HG03135 (cell line): ENCODE data around the gene HMCN2.

Source experiments
- ATAC-seq: cut with Tn5 transposase; IDR thresholded peaks from one replicate; pipeline ENCODE4 v1.9.1; 2021; ENCODE audit warnings: mild to moderate bottlenecking, moderate library complexity; ENCODE audit not compliant: unreplicated experiment

Gene HMCN2

DNA sequence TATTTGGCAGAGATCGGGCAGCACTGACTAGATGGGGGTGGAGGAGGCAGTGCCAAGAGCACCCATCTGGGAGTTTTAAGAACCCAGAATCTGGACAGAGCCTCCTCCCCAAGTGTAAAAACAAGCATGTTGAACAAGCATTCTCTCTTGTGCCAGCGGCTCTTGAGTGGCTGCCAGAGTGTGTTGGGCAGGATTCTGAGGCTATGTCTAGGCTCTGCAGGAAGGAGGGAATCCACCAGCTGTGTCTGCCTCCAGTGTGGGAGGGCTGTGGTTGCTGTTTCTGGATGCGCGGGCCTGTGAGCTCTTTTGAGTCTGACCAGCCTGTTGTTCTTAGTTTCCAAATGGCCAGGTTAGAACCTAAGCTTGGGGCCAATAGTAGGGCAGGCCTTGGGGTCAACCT, 39.8 kb downstream of the HMCN2 start:
- no peak for ATAC-seq

GRCh38 chr9:130306823-130307666, 41.5 kb downstream of the HMCN2 start:
- ATAC-seq, result no peak

GRCh38 chr9:130307667-130307943, 42.0 kb downstream of the HMCN2 start:
- ATAC-seq, result no peak

DNA sequence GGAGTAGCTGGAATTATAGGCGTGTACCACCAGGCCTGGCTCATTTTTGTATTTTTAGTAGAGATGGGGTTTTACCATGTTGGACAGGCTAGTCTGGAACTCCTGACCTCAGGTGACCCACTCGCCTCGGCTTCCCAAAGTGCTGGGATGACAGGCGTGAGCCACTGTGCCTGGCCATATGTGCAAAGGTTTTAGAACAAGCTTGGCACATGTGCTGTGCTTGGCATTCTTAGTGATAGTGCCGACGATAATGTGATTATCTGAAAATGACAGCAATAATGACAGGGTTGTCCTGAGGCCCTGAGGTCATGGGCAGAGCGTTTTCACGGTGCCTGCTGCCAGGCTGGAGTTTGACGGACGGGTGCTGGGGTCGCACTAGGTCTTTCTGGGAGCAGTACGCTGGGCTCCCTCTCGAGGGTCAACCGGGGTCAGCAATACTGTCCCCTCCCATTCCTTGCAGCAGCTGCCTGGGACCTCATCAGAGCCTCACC, 42.6 kb downstream of the HMCN2 start:
- ATAC-seq, result no peak

- no peak for ATAC-seq
These were observed 44.3 kb downstream of the HMCN2 start for GRCh38 chr9:130309689-130310455.

DNA sequence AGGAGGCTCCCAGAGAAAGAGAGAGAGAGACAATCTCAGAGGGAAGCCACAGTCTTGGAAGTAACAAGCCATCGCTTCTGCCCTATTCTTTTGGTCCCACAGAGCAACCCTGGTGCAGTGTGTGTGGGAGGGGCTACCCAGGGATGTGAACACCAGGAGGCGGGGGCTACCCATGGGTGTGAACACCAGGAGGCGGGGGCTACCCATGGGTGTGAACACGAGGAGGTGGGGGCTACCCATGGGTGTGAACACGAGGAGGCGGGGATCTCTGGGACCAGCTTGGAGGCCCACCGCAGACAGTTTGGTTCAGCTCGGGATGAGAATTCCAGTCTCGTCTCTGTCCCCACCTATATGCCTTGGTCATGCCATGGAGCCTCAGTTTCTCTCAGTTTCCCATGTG, 44.9 kb downstream of the HMCN2 start:
- ATAC-seq, result no peak

GRCh38 chr9:130311003-130311402, 45.4 kb downstream of the HMCN2 start:
- ATAC-seq, result no peak

DNA sequence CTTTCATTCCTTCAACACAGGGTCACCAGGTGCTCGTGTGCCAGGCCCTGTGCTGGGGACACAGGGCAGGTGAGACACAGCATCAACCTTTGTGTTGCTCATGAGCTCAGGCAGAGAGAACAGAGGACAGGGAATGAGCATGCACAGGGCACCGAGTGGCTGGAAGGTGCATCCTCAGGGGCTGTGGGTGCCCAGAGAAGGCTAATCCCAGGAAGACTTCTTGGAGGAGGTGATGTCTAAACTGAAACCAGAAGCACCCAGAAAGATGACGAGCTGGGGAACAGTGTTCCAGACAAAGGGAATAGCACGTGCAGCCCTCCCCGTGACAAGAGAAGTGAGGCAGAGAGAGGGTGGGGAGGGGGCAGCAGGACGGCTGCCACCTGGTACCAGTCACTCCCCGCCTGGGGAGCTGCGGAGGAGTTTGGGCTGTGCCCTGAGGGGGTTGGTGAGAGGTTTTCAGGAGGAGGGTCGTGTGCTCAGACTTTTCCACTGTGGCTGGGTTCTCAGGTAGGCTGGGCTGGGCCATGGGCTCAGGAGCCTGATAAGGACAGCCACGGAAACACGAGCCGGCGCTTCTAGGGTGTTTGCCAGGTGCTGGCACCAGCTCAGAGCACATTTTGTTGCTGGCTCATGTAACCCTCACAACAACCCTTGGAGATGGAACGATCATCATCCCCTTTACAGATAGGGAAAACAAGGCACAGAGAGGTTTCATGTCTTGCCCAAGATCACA, 46.0 kb downstream of the HMCN2 start:
- no peak for ATAC-seq

GRCh38 chr9:130313103-130313858, 47.7 kb downstream of the HMCN2 start:
- ATAC-seq, result no peak

- ATAC-seq, result no peak
These were observed 50.1 kb downstream of the HMCN2 start for GRCh38 chr9:130315446-130316226.

- ATAC-seq, result no peak
These were observed 50.9 kb downstream of the HMCN2 start for GRCh38 chr9:130316430-130316829.

DNA sequence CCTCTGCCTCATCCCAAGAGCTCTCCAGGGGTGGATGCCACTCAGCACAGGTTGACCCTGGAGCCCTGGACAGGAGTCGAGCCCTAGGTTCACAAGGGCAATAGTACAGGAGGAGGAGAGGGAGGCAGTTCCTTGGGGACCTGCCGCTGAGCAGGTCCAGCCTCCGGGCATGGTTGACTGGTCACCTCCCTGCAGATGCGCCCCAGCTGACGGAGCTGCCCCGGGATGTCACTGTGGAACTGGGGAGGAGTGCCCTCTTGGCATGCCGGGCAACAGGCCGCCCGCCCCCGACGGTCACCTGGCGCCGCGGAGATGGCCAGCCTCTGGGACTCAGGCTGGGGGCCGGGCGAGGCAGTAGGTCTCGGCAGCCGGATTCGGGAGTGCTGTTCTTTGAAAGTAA, 53.7 kb downstream of the HMCN2 start:
- ATAC-seq, result no peak

DNA sequence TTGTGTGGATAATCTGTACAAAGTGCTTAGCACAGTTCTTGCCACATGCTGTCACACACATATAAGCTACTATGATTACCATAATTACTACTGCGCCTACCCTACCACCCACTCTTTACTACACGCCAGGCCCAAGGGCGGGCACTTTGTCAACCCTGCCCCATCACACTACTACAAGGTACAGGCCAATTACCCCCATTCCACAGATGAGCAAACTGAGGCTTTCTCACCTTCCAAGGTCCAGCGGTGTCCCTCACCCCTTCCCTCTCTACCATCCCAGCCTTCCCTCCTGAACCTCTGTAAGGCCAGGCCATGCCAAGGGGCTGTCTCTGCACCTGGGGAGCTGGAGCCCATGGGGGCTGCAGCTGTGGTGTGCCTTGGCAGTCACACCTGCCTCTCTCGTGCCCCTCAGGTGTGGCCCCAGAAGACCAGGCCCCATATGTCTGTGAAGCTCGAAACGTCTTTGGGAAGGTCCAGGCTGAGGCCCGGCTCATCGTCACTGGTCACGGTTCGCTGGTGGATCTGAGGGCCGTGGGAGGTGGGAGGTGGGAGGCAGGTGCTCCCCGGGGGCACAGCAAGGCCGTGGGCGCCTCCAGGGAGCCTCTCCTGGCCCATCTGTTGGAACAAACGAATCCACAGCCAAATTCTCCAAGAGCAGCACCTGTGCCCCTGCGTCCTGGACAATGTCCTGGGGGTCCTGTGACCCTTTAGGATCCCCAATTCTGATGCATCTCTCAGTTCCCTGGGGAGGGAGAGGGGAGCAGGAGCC, 54.6 kb downstream of the HMCN2 start:
- ATAC-seq, result no peak

DNA sequence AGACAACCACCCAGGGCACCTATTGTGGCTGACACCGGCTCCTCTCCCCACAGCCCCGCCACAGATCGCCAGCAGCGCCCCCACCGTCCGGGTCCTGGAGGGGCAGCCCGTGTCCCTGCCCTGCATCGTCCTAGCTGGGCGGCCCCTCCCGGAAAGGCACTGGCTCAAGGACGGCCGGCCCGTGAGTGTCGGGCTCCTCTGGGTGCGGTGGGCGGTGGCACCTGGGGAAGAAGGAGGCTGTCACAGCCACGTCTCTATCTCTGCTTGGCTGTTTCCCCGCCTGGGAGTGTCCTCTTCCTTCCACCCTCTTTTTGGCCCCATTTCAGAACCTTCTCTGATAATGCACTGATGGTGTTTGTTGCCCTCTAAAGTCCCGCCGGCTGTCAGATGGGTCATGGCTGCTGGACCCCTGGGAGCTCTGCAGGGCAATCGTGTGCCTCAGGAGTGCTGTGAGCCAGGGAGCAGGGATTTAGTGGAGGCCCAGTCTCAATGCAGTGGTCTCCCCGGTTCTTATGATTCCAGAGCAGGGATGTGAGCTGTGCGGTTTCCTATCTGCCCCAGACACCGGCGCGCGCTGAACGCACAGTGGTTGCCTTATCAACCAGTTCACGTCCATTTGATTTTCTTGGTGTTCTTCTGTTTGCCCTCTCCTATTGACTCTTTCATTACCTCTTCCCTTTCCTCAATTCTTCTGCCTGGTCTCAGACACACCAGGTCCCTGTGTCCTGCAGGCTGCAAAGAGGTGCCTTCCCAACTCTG, 55.3 kb downstream of the HMCN2 start:
- no peak for ATAC-seq

- no peak for ATAC-seq
These were observed 56.0 kb downstream of the HMCN2 start for GRCh38 chr9:130321539-130321938.

- no peak for ATAC-seq
These were observed 57.6 kb downstream of the HMCN2 start for GRCh38 chr9:130323051-130323745.

GRCh38 chr9:130325921-130326320, 60.4 kb downstream of the HMCN2 start:
- no peak for ATAC-seq
